NOMO-1 treated with dmso at 0.1 percent for 144 hours (cell line): ENCODE measurements around the gene ANP32A.

ENCODE experiments used
- DNase-seq: peaks from one replicate; lab custom pipeline; 2025; ENCODE audit not compliant: unreplicated experiment; lab: John Stamatoyannopoulos, UW

Gene ANP32A

DNA sequence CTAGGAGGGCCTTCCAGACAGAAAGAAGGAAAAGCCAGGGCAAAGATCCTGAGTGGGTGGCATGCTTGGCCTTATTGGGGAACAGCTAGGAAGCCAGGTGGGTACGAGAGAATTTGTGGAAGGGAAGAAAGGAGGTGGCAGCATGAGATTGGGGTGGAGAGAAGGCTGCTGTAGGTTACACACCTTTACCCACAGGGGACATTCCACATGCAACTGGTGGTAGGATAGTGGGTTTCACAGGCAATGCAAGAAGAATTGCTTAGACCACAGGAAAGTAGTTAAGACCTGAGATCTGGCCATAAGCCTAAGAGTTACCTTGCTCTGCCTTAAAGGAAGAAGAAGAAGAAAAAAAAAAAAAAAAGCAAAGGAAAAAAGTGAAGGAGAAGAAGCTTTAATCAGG lies 19.8 kb downstream of the ANP32A start:
- DNase-seq, result no peak

GRCh38 chr15:68798346-68799094 lies 22.2 kb downstream of the ANP32A start:
- no peak for DNase-seq

DNA sequence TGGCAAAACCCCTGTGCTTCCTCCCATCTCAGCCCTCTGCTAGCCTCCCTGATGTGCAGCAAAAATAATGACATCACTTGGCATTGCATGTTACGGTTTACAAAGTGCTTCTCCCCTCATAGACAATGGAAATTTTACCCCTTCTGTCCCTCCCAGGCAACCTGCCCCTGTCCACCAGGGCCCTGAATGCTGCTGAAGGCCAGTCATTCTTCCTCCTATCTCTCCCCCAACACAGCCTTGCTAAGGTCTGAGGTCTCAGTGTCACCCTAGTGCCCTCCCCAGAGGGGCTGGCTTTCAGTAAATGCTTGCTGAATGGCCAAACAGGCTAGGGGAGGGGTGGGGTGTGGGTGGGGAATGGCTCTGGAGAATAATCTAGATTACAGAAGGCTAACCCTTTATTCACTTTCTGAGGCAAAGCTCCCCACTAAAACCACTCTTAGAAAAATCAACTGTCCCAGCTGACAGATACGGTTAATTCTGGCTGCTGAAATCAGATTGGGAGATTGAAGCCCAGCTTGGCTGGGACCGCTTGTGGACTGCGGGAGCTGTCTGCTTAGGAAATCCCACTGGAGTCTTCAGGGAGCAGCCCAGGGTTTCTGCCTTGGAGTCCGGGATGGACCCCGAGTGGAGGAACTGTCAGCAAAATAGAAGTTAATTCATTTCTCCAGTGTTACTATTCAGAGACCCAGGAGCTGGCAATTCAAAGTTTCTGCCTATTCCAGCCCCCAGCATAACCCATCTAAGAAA lies 22.9 kb downstream of the ANP32A start:
- no peak for DNase-seq

GRCh38 chr15:68797191-68797590 lies 23.5 kb downstream of the ANP32A start:
- no peak for DNase-seq

DNA sequence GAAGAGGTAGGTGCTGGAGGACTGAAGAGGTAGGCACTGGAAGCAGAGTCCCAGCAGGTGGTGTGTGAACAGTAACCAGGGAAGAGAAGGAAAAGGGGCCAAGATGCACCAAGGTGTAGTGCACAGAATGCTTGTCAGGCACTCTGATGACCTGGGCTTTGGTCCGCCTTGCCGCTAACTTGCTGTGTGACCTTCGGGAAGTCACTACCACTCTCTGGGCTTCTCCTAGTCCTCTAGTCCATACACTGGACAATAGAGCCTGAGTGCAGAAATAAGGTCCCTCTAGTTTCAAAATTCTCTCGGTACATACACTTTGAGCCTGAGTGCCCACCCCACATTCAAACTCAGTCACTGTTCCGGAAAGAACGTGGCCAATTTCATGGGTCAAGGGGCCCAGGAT lies 24.1 kb downstream of the ANP32A start:
- no peak for DNase-seq

DNA sequence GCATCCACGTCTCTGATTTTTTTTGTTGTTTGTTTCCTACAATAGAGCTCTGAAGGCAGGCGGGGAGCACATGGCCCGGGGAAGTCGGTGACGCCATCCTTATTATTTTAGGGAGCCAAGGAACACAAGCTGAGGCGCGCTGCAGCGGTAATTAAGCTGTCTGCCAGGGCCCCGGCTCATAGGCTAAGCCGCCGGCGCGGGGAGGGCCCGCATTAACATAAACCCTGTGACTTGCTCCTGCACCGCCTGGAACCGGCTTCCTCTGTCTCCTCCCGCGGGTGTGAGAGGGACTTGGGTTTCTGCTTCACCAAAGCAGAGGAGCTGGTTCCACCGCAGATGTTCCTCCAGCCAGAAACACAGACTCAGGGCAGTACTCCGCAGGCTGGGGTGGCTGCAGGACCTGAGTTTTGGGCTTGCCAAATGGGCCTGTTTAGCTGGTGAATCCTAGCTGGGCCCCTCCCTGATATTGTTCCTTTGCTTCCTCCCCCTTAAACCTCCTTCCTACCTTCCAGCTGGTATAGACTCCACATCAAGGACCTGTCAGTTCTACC lies 25.3 kb downstream of the ANP32A start:
- peak; percentile 88 for DNase-seq

DNA sequence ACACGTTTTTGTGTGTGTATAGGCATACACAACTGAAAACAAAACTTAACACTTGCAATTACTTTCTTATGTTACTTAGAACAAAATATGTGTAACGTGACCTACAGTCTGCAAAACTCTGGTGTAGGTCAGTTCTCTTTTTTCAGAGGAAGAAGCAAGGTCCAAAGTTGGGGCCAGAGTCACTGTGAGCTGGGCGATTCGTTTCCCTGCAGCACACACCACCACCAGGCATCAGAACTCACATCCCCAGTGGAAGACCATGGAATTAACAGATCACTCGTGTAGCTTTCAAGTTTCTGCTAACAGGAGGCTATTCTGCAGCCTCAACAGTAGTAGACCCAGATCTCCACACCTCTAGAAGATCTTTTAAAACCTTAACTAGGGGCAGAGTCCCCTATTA lies 25.8 kb downstream of the ANP32A start:
- DNase-seq, result peak; percentile 22

DNA sequence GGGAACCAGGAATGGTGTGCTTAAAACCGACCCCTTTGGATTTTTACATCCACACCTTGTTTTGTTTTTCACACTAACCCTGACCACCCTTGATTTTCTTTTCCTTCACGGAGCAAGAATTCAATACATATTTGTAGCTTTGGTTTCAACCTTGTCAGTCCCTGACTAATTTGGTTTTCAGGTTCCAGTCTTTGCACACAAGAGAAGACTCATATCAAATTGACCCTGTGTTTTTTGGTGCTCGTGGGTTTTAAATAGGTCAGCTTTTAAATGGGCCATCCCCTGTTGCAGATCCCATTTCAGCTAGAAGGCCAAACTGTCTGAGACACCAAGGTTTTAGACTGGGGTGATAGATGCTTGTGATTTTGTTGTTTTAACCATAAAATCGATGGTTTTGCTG lies 26.4 kb downstream of the ANP32A start:
- DNase-seq, result no peak

DNA sequence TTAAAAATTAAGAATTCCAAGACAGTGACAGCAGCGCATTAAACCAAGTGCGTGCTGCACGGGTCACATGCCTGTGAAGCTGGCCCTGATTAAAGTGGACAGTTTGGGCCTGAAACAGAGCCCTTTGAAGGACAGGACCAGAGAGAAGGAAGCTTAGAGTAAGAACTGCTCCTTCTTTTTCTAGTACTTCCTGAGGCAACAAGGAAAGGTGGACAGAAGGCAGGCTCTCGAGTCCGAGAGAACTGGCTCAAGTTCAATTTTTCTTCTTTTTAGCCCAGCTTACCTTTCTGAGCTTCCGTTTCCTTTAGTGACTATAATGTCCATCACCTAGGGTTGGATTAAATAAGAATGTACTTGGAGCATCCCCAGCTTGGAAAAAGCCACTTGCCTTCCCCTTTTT lies 26.9 kb downstream of the ANP32A start:
- DNase-seq, result no peak

DNA sequence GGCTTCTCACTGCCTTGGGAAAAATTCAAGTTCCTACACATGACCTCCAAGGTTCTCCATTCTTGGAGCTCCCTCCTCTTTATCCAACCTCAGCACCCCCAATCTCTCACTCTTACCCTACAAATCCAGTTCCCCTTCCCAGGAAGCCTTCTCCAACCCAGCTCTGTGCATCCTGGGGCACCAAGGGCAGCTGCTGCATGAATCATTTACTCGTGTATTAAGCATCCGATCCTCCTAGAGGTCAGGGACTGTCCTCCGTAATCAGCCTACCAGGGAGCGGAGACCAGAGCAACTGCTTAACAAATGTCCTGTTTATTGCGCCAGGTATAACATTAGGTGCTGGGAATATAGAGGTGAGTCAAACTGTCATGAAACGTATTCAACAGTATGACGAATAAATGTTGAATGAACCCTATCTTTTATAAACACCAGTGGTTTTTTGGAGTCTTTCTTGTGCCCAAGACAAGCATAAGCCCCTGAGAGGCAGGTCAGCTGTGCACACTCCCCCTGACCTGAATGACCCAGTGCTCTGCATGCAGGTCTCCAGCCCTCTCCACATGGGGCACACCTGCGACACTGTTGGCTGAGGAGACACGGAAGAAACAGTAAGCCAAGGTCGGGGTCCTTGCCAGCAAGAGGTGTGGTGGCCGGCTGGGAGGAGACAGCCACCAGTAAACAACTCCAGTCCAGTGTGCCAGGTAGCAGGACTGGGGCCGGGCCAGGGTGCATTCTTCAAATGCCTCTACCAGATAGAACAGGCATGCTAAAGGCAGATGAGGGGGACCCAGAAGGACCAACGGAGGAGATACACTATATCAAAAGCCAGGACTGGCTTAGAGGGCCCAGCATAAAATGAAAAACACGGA lies 27.6 kb downstream of the ANP32A start:
- DNase-seq, result no peak

GRCh38 chr15:68791431-68792283 lies 29.0 kb downstream of the ANP32A start:
- peak; percentile 45 for DNase-seq

DNA sequence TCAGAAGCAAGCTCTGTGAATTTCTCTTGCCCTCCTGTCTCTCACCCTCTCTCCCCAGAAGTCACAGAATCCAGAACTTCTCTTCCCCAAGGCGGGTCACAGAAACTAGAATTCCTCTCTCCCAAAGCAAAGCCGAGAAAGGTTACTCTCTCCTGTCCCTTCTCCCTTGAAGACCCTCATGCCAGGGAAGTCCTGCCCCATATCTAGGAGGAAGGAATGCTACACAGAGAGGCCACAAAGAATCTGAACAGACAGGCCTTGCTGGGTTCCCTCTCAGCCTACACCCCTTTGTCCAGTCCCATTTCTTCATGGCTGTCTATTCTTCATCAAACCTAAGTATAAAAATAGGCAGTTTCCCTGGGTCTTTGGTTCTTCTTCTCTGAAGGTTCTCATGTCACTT lies 29.8 kb downstream of the ANP32A start:
- no peak for DNase-seq

DNA sequence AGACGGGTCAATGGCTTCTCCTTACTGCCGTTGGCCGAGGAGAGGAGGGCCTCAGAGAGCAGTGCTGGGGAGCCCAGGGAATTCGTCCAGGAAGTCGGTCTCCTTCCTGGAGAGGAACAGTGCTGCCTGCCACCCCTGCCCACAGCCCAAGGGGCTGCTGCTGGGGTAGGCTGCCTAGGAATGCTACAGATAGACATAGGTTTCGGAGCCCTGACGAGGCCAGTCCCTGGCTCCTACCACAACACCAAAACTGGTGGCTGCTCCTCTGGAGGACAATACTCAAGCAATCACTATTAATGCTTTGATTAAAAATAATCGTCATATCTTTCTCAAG lies 30.5 kb downstream of the ANP32A start:
- no peak for DNase-seq

GRCh38 chr15:68789534-68790241 lies 31.0 kb downstream of the ANP32A start:
- no peak for DNase-seq

- no peak for DNase-seq
These were observed 31.6 kb downstream of the ANP32A start for GRCh38 chr15:68789091-68789490.

GRCh38 chr15:68788264-68788624 lies 32.5 kb downstream of the ANP32A start:
- DNase-seq, result no peak

DNA sequence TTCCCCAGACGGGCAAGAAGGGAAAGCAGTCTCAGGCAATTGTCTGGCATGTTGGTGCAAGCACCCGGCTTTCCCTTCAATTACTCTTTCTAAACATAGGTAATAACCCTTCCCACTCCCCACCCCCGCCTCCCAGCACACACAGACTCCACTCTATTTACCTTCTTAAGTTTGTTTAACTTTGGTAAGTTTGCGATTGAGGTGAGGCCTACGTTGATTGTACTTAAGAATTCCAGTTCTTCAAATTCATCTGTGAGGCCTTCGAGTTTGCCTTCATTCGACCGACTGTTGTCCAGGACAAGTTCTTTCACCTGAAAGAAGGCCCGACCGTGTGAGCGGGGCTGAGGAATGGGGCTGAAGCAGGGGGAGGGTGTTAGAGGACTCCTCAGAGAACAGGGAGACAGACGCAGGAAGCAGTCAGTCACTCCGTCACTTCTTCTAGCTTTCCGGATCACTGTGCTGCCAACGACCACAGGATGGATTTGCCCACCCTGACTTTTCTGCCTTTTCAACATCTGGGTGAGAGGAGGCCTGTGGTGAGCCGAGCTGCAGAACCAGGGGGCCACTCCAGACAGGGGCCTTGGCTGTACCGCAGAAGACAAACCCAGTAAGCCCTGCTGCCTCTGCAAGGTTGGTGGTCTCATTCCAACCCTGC lies 33.0 kb downstream of the ANP32A start:
- no peak for DNase-seq

DNA sequence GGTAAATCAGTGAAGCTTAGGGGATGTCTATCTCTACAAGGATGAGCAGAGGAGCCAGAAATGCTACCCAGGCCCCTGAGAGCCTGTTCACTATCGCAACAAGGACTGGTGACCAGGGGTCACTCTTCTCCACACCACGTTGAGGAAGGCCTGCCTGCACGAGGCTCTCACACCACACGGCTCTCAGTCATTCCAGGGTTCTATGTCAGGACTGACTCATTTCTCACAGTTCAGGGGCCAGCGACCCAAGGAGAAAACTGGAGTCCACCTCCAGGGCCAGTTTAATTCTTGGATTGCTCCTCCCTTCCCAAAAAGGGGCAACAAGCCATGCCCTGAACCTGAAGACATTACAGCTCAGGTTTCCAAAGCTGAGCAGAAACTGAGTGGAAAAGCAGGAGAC lies 33.9 kb downstream of the ANP32A start:
- DNase-seq, result no peak

GRCh38 chr15:68785541-68785940 lies 35.2 kb downstream of the ANP32A start:
- no peak for DNase-seq

DNA sequence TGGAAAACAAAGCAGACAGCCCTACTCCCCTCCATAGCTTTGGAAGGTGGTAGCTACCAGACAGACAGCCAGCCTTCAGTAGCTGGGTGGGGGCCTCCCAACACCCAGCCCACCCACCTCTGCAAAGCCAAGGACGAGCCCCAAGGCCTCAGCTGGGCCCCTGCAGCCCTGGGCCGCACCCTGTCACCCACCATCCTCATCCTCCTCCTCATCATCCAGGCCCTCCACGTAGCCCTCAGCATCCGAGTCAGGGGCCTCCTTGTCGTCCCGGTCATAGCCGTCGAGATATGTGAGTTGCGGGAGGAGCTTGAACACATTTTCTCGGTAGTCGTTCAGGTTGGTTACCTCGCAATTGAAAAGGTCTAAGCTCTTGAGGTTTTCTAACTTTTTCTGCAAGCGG lies 36.5 kb downstream of the ANP32A start:
- DNase-seq, result no peak
